Retinal pigment epithelial cell (primary cell): ENCODE measurements around the gene IFIT2.

Experiments used
- DNase-seq: peaks from one replicate; pipeline ENCODE4 v3.0.0-alpha.2; 2010; ENCODE audit warnings: low read depth
- H3K4me3 ChIP-seq: 2 replicates; pipeline ENCODE4 v1.5.1; 2011; ENCODE audit warnings: mild to moderate bottlenecking, low read length, control low read depth, moderate library complexity
- TF ChIP-seq, protein P1 (sequence below): conservative IDR thresholded peaks from 2 replicates; pipeline ENCODE4 v1.5.1; 2011; ENCODE audit warnings: low read depth, low read length, control low read depth, inconsistent platforms

IFIT2 gene

DNA sequence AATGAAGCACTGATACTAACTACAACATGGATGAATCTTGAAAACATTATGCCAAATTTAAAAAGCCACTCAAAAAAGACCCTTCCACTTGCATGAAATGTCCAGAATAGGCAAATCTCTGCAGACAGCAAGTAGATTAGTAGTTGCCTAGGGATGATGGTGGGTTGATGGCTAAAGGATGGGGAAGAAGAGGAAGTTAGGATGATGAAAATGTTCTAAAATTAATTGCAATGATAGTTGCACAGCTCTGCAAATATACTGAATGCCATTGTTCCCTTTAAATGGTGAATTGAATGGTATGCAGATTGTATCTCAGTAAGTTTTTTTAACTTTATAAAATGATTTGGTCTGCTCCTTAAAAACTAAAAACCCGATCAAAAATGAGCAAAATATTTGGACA, 43.0 kb upstream of the IFIT2 start:
- TF ChIP-seq, protein P1, sequence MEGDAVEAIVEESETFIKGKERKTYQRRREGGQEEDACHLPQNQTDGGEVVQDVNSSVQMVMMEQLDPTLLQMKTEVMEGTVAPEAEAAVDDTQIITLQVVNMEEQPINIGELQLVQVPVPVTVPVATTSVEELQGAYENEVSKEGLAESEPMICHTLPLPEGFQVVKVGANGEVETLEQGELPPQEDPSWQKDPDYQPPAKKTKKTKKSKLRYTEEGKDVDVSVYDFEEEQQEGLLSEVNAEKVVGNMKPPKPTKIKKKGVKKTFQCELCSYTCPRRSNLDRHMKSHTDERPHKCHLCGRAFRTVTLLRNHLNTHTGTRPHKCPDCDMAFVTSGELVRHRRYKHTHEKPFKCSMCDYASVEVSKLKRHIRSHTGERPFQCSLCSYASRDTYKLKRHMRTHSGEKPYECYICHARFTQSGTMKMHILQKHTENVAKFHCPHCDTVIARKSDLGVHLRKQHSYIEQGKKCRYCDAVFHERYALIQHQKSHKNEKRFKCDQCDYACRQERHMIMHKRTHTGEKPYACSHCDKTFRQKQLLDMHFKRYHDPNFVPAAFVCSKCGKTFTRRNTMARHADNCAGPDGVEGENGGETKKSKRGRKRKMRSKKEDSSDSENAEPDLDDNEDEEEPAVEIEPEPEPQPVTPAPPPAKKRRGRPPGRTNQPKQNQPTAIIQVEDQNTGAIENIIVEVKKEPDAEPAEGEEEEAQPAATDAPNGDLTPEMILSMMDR: no peak
- no peak for DNase-seq

DNA sequence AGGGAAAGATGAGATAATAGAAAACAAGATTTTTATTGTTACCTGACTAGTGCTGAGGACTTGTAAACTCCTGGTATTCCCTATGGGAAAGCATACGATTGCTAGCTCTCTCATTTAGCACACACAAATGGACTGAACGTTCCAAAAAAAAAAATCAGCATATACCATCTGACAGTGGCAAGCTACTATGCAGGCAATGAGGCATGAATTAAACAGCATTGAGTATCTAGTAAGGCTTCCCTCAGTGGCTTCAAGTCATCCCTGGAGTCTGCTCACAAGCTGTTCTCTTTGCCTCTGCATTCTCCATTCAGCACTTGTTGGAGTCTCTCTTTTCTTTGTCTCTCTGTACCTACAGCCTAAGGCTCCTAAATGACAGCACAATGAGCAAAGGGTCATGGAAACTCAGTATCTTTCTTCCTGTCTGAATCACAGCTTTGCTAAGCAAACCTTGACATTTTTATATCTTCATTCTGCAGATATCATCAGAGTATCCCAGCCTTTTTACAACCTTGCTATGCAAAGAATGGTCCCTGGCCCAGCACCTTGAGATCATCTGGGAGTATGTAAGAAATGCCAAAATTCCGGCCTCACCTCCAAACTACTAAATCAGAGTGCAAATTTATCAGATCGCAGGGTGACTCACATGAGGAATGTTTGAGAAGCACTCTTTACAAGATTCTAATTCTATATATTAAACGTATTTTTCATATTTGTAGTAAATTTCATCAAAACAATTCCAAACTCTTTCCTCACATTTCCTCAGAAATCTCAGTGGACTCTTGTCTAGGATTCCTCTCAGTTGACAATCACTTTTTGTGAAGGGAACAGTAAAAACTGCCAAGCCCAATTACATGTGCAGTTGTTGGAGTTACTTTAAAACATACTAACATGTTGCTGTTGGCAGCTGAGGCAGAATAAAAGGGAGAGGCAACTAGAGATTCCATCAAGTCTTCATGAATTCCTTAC, 39.5 kb upstream of the IFIT2 start:
- no peak for DNase-seq
- TF ChIP-seq, protein P1: no peak
- no peak overlapping the region for H3K4me3 ChIP-seq

More for the DNA sequence above, 43.0 kb upstream of the IFIT2 start:
- no peak overlapping the region for H3K4me3 ChIP-seq

DNA sequence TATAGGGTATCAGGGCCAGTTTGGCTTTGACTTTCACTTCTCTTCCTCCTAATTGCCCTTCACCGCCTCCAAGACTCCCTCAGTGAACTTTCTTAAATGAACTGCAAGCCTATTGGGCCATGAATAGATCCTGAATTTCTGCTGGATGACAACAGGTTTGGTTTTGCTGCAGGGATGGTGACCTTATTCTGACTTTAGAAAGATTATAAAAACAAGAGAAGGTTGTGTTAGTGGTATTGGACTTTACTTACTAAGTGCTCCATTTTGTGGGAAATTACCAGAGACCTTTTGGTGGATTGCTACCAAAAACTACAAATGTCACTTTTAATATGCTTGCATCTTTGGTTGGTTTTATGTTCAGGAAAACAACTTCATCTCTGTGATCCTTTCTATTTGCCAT, 38.8 kb upstream of the IFIT2 start:
- no peak overlapping the region for H3K4me3 ChIP-seq
- TF ChIP-seq, protein P1: no peak
- no peak for DNase-seq

DNA sequence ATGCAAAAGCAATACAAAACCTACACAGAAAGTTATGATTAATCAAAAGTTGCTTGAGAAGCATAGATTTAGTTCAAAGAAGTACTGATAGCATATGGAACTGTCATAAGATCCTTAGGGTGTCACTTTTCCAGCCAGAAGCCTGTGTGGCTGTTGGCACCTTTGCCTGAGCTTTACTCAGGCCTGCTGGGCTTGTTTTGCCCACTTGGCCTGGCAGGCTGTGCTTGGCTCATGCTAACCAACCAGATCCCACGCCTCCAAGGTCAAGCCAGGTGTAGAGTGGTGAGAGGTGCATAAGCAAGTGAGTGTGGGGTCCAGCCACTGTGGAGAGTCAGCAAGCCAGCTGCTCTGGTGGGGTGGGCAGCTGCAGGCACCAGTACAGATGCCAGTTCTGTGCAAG, 38.3 kb upstream of the IFIT2 start:
- TF ChIP-seq, protein P1: no peak
- no peak for DNase-seq
- no peak overlapping the region for H3K4me3 ChIP-seq

DNA sequence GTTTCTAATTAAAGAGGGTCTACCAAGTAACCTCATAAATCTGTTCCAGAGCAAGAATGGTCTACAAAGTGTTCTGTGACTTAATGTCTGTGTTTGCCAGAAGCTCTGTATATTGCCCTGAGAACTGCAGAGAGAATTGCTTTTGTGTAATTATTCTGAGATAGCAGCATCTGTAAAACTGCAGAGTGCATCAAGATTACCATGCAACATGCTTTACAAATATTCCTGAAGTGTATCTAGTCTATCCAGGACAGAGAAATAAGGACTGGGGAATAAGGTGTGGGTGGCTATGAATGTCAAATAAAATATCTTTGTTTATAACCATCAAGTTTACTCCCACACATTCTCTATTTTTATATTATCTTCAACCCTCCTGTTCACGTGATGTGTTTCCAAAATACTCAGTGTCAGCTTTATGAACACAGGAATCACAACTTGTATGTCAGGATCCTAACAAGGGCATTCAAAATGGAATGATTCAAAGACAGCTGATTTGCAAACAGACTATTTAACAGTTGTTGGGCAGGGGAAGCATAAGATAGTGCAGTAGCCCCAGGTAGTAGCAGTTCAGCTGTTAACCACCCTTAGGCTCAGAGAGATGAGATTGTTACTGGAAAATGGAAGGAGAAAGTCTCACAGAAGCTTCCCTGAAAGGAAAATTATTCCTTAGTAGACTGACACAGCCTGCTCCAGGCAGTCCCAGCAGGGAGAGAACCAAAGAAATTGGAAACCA, 35.0 kb upstream of the IFIT2 start:
- TF ChIP-seq, protein P1: no peak
- H3K4me3 ChIP-seq: no peak overlapping the region
- no peak for DNase-seq

DNA sequence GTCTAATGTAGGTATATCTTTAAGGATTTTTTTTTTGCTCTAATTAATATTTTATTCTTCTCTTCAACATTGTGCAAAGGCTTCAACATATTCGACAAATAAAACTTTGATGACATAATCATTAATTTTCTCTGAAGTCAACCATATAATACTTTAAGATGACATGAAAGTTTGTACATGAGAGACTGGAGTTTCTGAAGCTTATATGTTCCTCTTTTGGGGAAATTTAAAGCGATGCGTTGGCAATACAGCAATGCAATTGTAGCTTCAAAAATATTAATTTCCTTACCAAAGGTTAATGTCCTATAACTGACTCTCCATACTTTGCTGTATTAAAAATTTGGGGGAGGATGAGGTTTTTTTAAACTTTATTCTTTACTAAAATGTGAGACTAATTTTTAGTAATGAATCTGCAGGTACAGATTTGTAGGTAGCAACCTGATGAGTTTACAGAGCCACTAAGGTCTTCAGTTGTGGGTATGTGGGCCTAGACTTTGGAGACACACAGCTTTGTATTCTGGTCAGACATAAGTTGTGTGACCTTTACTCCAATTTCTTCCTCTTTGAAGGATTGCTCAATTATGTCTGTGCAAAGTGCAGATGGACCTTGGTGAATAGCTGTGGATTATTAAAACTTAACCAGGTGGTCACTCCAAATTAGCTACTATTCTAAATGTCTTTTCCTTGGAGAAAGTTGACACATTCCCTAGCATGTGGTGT, 32.3 kb upstream of the IFIT2 start:
- DNase-seq: no peak
- TF ChIP-seq, protein P1: no peak
- H3K4me3 ChIP-seq: no peak overlapping the region
